Heart right ventricle (tissue), 16 donors: ENCODE data around the gene FGGY. TPM values are rescaled to one million over a fixed set of nuclear protein-coding genes. Genes with fewer than 3 reads are reported as not detected.
A peak's percentile ranks its signal among the peaks of the same experiment; 100 is the strongest.

ENCODE experiments used
- ATAC-seq, 8 donors: fragments of 200-7000 bp; cut with Tn5 transposase; one replicate each; pipeline ENCODE4 v1.9.1; 2020; ENCODE audit warnings: mild to moderate bottlenecking in 8 of 8, moderate library complexity in 8 of 8, moderate number of reproducible peaks in 1 of 8
- DNase-seq, 2 donors: peaks; one replicate each; pipeline ENCODE4 v3.0.0-alpha.2; 2020
- H3K27ac ChIP-seq, 10 donors: fragments of 200-600 bp; sonication (generic) in 2 of 10; one replicate each; pipeline versions ENCODE4 v1.5.0 to v1.8.0; 2020 to 2022; ENCODE audit warnings: mild to moderate bottlenecking in 3 of 10
- H3K27me3 ChIP-seq, 7 donors: fragments of 200-600 bp; one replicate each; pipeline ENCODE4 v1.8.0; 2021 to 2022; ENCODE audit warnings: mild to moderate bottlenecking in 2 of 7
- H3K36me3 ChIP-seq, 9 donors: fragments of 200-600 bp; sonication (generic) in 1 of 9; one replicate each; pipeline versions ENCODE4 v1.5.0 to v1.8.0; 2020 to 2022; ENCODE audit warnings: mild to moderate bottlenecking in 2 of 9
- H3K4me1 ChIP-seq, 9 donors: fragments of 200-600 bp; sonication (generic) in 1 of 9; one replicate each; pipeline versions ENCODE4 v1.5.0 to v1.8.0; 2020 to 2022; ENCODE audit warnings: mild to moderate bottlenecking in 4 of 9
- H3K4me3 ChIP-seq, 10 donors: fragments of 200-600 bp; sonication (generic) in 2 of 10; one replicate each; pipeline versions ENCODE4 v1.5.0 to v1.8.0; 2020 to 2022; ENCODE audit warnings: mild to moderate bottlenecking in 7 of 10, moderate library complexity in 2 of 10
- H3K9me3 ChIP-seq, 11 donors: fragments of 200-600 bp in 10 of 11; sonication (generic) in 2 of 11; one replicate each; pipeline versions ENCODE4 v1.5.0 to v1.8.0; 2013 to 2022; ENCODE audit warnings: mild to moderate bottlenecking in 2 of 11, control low read depth in 1 of 11, moderate library complexity in 1 of 11
- CTCF ChIP-seq, 9 donors: fragments of 200-600 bp; sonication (generic) in 2 of 9; IDR thresholded peaks; one replicate each; pipeline versions ENCODE4 v1.5.0 to v1.8.0; 2021 to 2022; ENCODE audit warnings: antibody characterized with exemption in 9 of 9, mild to moderate bottlenecking in 5 of 9, moderate library complexity in 1 of 9
- WGBS, 2 donors: extraction: QIAGEN DNeasy Blood & Tissue Kit; methylation state at CpG; one replicate each; pipeline ENCODE4 v1.1.7; 2013; ENCODE audit warnings: inconsistent platforms in 1 of 2; 5-methylcytosine and 5-hydroxymethylcytosine counted together
- intact Hi-C, 10 donors: fragments of 100-400 bp; cut with DNase I; formaldehyde crosslinking; loops; one replicate each; pipeline versions ENCODE4 v1.11.1 to v1.14.2; 2022
- polyA plus RNA-seq, 2 donors: library from polyadenylated mRNA; stranded (reverse); fragments of 200-250 nt; gene quantifications; one replicate each; pipeline ENCODE4 v1.2.3, GENCODE V29; 2013
- total RNA-seq, 10 donors: library from RNA; stranded (reverse); fragmentation: NEBNext Ultra II Directional in 3 of 10; extraction: Animal tissue kit (Norgen Biotek cat#: 25700) in 3 of 10; gene quantifications; one replicate each; pipeline versions ENCODE4 v1.2.1 to v1.2.4, GENCODE V29; 2021 to 2023
- donor health status: Arrhythmogenic right ventricular cardiomyopathy.
- donor health status: ischemic (EF 13 %, LVEDD 7.1; RV severe dilation, severe dysfunction).
- donor health status: healthy with polysubstance abuse.
- donor health status: DM: no; HTN: yes; CAD: no.
- donor health status: DM: no; HTN: no; CAD: no.
- donor health status: ischemic (EF 25% LVEDD 6.9; RV normal size, moderate dysfunction).
- donor health status: ischemic (EF 25% LVEDD 5.7; RV mildly dilated, moderate dysfunction).
- donor health status: healthy.
- donor health status: DM: yes; HTN: yes; CAD: no.
- donor health status: Ischemic cardiomyopathy.
- donor health status: ischemic (EF 35%, LVEDD 5.7; RV mildly dilated, moderate dysfunction).
- donor health status: nonischemic (EF 11% LVEDD 7.7; RV severe dilation, severe dysfunction).
- donor health status: DM: yes; HTN: yes; CAD: no.
- donor health status: PGD.
- donor health status: ischemic (EF 29% LVEDD 5.4; RV normal size, mild dysfunction).
- donor health status: nonischemic (EF 23%, LVEDD 6.1; RV moderate dilation, normal function).

The FGGY gene
- total and polyA plus RNA-seq, 12 donors = 3.1 to 51.8 (median 34.7) TPM

DNA sequence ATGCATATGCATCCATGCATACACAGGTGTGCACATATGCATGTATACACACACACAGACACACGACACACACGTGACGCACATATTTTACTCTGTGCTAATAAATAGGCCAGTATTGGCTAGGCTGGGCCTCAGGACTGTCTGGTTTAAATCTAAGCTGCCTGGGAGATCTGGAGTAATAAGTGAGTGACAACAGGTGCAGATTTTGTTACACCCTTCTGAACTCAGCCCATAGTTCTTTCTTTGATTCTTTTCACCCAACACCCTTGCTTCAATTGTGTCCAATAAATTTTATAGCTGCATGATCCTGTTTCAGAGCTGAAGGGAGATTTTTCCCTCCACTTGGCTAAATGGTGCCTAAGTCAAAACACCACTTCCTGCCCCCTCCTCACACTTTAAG, 132.8 kb downstream of the FGGY start:
- no peak for DNase-seq
- no peak for ATAC-seq
- intact Hi-C loops = no loop called here
- Histone ChIP-seq H3K9me3 (no peaks in the 10 kb centered on the region), H3K36me3 (no peaks in the 10 kb centered on the region), H3K4me3 (no peak overlapping the region), H3K27me3 (no peaks in the 10 kb centered on the region), H3K4me1 (peaks cover 0 to 23% (median 14%) of the 10 kb centered on the region in 9 donors), H3K27ac (no peak overlapping the region)
- TF ChIP-seq CTCF (IDR thresholded peaks at IDR 0.05) = no peak
- WGBS, 2 donors = 74 to 81% methylated on average over 3 of the region's 3 CpGs

- no peaks in the 10 kb centered on the region for H3K27me3 ChIP-seq
- no peak overlapping the region for H3K4me3 ChIP-seq
- intact Hi-C loops = no loop called here
- H3K27ac ChIP-seq = no peak overlapping the region
- ATAC-seq (no peak), DNase-seq (no peak)
- H3K36me3 ChIP-seq = no peaks in the 10 kb centered on the region
- peaks cover 0 to 26% (median 14%) of the 10 kb centered on the region in 9 donors for H3K4me1 ChIP-seq
- TF ChIP-seq CTCF (IDR thresholded peaks at IDR 0.05) = no peak
- WGBS, 2 donors = 88 to 92% methylated on average over 3 of the region's 3 CpGs
- H3K9me3 ChIP-seq = no peaks in the 10 kb centered on the region
These were observed 134.8 kb downstream of the FGGY start for GRCh38 chr1:59431566-59432294.

GRCh38 chr1:59432531-59433439, 135.9 kb downstream of the FGGY start:
- H3K27ac ChIP-seq = peak overlapping the region in 3 of 10 donors; percentile 2 to 36 (median 10)
- ATAC-seq (no peak), DNase-seq (no peak)
- no peak overlapping the region for H3K4me3 ChIP-seq
- 83 to 94% methylated on average over 6 of the region's 6 CpGs for WGBS, 2 donors
- no peaks in the 10 kb centered on the region for H3K9me3 ChIP-seq
- no peaks in the 10 kb centered on the region for H3K27me3 ChIP-seq
- H3K4me1 ChIP-seq = peaks cover 0 to 35% (median 14%) of the 10 kb centered on the region in 9 donors
- TF ChIP-seq CTCF (IDR thresholded peaks at IDR 0.05) = no peak
- no peaks in the 10 kb centered on the region for H3K36me3 ChIP-seq
- intact Hi-C loops = no loop called here

DNA sequence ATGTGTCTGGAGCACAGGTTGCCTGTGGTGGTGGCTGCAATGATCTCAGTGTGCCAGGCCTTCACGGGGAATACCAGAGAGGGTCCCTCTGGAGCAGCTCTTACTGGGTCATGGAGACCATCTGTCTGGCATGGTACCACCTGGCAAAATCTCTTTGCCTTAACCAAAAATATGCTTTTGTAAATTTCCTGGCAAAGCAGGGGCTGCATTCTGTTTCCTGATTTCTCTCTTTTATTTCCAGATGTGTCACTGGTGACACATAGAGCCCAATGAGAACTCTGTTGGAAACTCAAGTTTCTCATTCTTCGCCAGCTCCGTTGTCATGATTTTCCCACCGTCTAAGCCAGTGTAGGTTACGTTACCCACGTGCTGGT, 136.5 kb downstream of the FGGY start:
- H3K9me3 ChIP-seq = no peaks in the 10 kb centered on the region
- TF ChIP-seq CTCF (IDR thresholded peaks at IDR 0.05) = no peak
- H3K4me3 ChIP-seq = no peak overlapping the region
- H3K36me3 ChIP-seq = no peaks in the 10 kb centered on the region
- intact Hi-C loops = no loop called here
- DNase-seq = peak in 1 of 2 donors; percentile 12
- WGBS, 2 donors = 74 to 79% methylated on average over 6 of the region's 6 CpGs
- peak overlapping the region in 3 of 10 donors; percentile 2 to 36 (median 10) for H3K27ac ChIP-seq
- no peaks in the 10 kb centered on the region for H3K27me3 ChIP-seq
- ATAC-seq = peak in 6 of 8 donors; percentile 23 to 66 (median 42)
- peaks cover 0 to 40% (median 20%) of the 10 kb centered on the region in 9 donors for H3K4me1 ChIP-seq
